DMS153 treated with DMSO at 0.1 percent for 48 hours (cell line): ENCODE data around the gene PRR12.
A peak's percentile ranks its signal among the peaks of the same experiment; 100 is the strongest.

Experiments used
- DNase-seq: peaks from one replicate; lab custom pipeline; 2025; ENCODE audit not compliant: unreplicated experiment; lab: John Stamatoyannopoulos, UW

PRR12 gene

GRCh38 chr19:49590071-49590970 lies 661 bp upstream of the PRR12 start:
- peak; percentile 93 for DNase-seq

DNA sequence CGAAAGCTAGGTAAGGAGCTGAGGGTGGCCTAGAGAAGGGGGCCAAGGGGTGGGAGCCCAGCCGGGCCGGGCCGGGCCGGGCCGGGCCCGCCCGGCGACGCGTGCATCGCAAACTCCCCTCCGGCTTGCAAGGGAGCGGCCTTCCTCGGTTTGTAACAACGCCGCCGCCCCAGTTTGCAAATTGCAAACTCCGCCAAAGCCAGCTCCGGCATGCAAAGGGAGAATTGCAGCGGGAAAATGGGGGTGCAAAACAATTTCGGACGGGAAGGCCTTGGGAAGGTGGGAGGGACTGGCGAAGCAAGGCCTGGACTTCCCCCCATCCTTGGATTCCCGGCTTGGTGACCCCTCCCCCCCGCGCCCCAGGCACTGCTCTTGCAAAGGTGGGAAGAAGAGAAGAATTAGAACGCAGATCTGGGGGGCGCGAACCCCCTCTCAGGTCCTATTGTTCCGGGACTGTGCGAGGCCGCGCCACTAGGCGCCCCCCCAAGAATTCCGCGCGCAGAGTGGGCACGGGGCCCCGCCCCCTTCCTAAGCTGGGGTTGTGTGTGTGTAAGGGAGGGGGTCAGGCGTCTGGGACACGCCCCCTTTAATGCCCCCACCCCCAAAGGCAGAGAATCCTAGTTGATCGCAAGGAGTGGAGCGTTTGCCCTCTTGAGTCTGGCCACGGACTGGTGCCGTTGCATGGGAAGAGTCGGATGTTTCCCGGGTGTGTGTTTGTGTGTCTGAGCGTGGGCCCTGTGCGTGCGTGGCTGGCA lies 926 bp downstream of the PRR12 start:
- DNase-seq, result no peak

DNA sequence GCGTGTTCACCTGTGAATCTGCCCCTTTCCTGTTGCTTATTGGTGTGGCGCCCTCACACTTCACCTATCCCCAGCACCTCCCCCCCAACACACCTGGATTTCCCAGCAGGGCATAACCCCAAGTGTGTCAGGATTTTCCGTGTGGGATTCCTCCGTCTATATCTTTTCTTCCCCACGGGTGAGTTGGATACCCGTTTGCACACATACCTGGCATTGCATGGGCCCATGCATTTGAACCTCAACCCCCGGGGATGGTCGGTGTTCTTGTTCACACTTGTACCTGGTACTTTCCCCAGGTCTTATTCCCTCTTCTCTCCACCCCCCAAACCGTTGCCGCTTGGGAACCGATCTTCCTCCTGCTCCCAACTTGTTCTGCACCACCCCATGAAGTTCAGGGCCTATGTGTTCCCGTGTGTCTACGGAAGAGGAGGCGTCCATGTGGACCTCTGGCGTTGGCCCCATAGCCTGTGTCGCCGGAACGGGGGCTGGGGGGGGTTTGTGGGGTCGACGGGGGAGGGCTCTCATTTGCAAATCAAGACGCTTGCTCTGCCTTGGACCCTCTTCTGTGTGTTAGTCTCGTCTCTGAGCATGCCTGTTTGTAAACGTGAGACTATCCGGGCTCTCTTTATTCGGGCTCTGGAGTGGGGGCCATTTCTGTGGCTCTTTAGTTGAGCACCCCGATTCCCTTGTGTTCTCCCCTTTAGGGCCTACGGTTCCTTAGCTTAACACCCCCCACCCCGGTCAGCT lies 1.7 kb downstream of the PRR12 start:
- DNase-seq, result no peak

- DNase-seq, result peak; percentile 85
Measured at GRCh38 chr19:49593233-49594113, 2.5 kb downstream of the PRR12 start.

- no peak for DNase-seq
Measured at GRCh38 chr19:49594157-49594992, 3.4 kb downstream of the PRR12 start.

- no peak for DNase-seq
Measured at GRCh38 chr19:49594993-49595818, 4.2 kb downstream of the PRR12 start.

DNA sequence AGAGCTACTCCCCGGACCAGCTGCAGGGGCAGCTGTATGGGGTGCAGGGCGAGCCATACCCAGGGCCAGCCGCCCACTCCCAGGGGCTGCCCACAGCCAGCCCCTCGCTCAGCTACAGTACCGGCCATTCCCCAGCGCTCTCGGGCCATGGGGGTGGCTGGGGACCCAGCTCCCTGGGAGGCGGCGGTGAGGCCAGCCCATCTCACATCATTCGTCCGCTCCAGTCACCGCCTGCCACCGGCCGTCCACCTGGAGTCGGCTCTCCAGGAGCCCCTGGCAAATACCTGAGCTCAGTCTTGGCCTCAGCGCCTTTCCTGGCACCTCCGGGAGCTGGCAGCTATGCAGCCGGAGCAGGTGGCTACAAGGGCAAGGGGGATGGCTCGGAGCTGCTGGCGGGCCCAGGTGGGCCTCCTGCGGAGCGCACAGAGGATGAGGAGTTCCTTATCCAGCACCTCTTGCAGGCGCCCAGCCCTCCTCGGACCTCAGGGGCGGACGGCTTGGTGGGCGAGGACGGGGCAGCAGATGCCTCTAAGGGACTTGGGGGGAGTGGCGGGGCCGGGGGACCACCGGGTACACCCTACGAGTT lies 4.9 kb downstream of the PRR12 start:
- DNase-seq, result no peak

DNA sequence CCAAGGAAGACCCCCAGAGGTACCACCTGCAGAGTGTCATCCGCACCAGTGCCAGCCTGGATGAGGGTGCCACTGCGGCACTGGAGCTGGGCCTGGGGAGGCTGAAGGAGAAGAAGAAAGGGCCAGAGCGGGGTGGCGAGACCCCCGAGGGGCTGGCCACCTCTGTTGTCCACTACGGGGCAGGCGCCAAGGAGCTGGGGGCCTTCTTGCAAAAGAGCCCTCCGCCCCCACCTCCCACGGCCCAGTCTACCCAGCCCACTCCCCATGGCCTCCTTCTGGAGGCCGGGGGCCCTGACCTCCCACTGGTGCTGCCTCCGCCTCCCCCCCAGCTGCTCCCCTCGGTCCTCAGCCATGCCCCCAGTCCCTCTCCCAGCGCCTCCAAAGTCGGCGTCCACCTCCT lies 5.4 kb downstream of the PRR12 start:
- no peak for DNase-seq

DNA sequence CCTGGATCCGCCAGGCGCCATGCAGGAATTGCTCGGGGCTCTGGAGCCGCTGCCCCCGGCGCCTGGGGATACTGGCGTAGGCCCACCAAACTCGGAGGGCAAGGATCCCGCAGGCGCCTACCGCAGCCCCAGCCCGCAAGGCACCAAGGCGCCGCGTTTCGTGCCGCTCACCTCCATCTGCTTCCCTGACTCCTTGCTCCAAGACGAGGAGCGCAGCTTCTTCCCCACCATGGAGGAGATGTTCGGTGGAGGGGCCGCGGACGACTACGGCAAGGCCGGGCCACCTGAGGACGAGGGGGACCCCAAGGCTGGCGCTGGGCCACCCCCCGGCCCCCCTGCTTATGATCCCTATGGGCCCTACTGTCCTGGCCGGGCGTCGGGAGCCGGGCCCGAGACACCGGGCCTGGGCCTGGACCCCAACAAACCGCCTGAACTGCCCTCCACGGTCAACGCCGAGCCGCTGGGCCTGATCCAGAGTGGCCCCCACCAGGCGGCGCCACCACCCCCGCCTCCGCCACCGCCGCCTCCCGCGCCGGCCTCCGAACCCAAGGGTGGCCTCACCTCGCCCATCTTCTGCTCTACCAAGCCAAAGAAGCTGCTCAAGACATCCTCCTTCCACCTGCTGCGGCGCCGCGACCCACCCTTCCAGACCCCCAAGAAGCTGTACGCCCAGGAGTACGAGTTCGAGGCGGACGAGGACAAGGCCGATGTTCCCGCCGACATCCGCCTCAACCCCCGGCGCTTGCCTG lies 6.1 kb downstream of the PRR12 start:
- DNase-seq, result no peak

DNA sequence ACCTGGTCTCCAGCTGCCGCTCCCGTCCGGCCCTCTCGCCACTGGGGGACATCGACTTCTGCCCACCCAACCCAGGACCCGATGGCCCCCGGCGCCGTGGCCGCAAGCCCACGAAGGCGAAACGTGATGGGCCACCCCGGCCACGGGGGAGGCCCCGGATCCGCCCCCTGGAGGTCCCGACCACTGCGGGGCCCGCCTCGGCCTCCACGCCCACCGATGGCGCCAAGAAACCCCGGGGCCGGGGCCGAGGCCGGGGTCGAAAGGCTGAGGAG lies 6.7 kb downstream of the PRR12 start:
- DNase-seq, result no peak

GRCh38 chr19:49599378-49600295 lies 8.7 kb downstream of the PRR12 start:
- DNase-seq, result no peak

DNA sequence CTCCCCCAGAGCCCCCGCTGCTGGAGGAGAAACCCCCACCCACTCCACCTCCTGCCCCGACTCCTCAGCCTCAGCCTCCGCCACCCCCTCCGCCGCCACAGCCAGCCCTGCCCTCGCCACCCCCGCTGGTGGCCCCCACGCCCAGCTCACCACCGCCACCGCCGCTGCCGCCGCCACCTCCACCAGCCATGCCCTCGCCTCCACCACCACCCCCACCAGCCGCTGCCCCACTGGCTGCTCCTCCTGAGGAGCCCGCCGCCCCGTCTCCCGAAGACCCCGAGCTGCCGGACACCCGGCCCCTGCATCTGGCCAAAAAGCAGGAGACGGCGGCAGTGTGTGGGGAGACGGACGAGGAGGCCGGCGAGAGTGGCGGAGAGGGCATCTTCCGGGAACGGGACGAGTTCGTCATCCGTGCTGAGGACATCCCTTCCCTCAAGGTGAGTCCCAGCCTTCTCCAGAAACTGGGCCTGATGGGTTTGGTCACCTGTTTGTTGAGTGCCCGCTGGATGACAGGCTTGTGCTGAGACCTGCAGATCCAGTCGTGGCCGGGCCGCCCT lies 10.6 kb downstream of the PRR12 start:
- no peak for DNase-seq

DNA sequence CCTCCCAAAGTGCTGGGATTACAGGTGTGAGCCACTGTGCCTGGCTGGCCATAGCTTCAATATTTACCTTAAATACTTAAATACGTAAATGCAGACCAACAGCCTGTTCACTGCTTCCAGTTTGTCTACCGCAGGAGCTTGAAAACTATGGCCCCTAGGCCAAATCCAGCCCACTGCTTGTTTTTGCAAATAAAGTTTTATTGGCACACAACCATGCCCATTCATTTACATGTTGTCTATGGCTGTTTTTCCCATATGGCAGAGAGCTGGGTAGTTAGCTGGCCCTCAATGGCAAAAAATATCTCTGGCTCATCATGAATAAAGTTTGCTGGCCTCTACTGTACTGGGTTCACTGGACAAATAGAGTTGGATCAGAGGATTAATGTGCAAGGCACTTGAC lies 11.8 kb downstream of the PRR12 start:
- DNase-seq, result no peak

GRCh38 chr19:49605605-49606004 lies 14.6 kb downstream of the PRR12 start:
- no peak for DNase-seq

DNA sequence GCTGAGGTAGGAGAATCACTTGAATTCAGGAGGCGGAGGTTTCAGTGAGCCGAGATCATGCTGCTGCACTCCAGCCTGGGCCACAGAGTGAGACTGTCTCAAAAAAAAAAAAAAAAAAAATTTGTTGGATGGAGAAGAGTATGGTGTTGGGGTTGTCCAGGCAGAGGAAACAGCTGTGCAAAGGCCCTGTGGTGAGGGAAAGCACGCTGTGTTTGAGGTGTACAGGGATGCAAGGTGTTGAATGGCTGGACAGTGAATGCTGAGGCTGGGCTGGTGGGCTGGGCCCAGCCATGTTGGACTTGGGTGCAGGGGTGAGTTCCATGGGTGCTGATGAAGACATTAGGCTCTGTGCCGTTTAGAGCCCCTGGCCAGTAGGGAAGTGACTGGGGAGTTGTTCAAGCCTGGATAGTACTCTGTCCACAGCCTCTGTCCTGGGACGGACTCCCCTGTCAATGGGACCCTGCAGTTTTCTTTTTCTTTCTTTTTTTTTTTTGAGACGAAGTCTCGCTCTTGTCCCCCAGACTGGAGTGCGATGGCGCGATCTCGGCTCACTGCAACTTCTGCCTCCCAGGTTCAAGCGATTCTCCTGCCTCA lies 18.6 kb downstream of the PRR12 start:
- no peak for DNase-seq

DNA sequence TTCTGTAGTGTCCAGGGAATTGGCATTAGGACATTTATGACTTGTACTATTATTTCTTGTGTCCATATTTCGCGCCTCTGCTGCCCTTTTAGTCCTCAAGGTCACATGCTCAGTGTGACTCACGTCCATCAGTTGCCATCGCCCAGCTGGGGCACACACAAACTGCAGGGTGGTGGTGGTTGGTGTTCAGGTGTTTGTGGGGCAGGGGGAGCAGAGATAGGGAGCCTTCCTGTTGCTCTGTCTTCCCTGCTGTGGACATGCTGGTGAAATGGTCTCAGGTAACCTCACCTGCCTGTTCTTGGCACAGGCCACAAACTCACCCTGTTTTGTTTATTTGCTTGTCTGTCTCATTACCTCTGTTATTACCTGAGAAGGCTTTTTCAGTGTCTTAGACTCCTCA lies 22.4 kb downstream of the PRR12 start:
- DNase-seq, result no peak
